ENCODE data around the gene KHSRP.
A peak's percentile ranks its signal among the peaks of the same experiment; 100 is the strongest.

The KHSRP gene

DNA sequence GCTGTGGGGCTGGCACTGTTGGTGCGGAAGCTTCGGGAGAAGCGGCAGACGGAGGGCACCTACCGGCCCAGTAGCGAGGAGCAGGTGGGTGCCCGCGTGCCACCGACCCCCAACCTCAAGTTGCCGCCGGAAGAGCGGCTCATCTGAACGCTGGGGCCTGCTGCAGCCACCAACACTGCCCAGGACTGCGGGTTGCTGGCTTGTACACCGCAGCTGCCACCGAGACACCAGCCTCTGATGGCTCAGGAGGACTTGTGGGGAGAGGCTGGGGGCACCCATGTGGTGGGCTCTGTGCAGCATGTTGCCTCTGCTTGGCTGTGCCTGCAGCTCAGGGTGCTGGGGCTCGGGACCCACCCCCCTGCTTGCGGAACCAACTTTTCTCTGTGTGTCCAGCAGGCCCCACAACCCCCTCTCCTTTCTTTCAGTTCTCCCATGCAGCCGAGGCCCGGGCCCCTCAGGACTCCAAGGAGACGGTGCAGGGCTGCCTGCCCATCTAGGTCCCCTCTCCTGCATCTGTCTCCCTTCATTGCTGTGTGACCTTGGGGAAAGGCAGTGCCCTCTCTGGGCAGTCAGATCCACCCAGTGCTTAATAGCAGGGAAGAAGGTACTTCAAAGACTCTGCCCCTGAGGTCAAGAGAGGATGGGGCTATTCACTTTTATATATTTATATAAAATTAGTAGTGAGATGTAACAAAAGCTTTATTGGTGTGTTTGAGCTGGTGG is 42.1 kb upstream of the KHSRP start:
- no peak overlapping the region for H3K4me3 ChIP-seq (ENCODE audit: control insufficient read depth, low read depth, low read length)
- no peak for DNase-seq (ENCODE audit: low read depth)
- TF ChIP-seq CTCF (IDR thresholded peaks at IDR 0.05; ENCODE audit: control insufficient read depth, insufficient read depth, low read depth, low read length, missing control alignments), result no peak

DNA sequence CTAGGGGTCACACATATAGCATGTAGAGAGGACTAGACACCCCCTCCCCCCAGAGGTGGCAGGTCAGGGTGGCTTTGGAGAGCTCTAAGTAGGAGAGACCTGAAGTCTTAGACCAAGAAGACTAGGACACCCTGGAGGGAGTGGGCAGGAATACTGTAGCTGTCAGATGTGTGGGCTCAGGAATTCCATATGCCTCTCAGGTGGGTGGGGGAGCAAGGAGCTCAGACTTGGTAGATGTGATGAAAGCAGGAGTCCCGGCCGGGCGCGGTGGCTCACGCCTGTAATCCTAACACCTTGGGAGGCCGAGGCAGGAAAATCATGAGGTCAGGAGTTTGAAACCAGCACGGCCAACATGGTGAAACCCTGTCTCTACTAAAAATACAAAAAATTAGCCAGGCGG is 41.1 kb upstream of the KHSRP start:
- DNase-seq (ENCODE audit: low read depth), result no peak
- H3K4me3 ChIP-seq (ENCODE audit: control insufficient read depth, low read depth, low read length), result no peak overlapping the region
- TF ChIP-seq CTCF (IDR thresholded peaks at IDR 0.05; ENCODE audit: control insufficient read depth, insufficient read depth, low read depth, low read length, missing control alignments), result no peak

DNA sequence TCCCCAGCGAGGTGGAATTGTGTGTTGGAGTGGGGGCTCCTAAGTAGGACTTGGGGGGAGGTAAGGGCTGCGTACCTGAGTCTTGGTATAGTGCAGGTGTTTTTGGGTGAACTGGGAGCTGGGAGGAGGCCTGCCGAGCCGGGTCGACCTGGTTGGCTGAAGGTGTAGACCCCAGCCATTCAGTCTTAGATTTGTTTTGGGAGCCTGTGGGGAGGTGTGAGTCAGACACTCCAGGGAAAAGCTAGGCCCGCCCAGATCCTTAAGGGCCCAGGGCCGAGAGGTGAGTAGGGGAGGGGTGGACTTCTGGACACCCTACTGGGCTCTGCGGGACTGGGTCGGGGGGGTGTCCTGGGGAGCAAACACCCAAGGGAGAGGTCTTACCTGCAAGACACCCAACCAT is 40.4 kb upstream of the KHSRP start:
- no peak for TF ChIP-seq CTCF (IDR thresholded peaks at IDR 0.05; ENCODE audit: control insufficient read depth, insufficient read depth, low read depth, low read length, missing control alignments)
- DNase-seq (ENCODE audit: low read depth), result no peak
- no peak overlapping the region for H3K4me3 ChIP-seq (ENCODE audit: control insufficient read depth, low read depth, low read length)

GRCh38 chr19:6464070-6464873 is 39.7 kb upstream of the KHSRP start, which contains the start of gene CRB3:
Gene CRB3 (plus strand): TSS chr19:6464271. CDS start chr19:6464702, 431 bp downstream.
- H3K4me3 ChIP-seq (ENCODE audit: control insufficient read depth, low read depth, low read length), result no peak within 1 kb of the TSS
- DNase-seq (ENCODE audit: low read depth), result no peak
- no peak for TF ChIP-seq CTCF (IDR thresholded peaks at IDR 0.05; ENCODE audit: control insufficient read depth, insufficient read depth, low read depth, low read length, missing control alignments)

GRCh38 chr19:6460099-6460884 is 35.7 kb upstream of the KHSRP start:
- H3K4me3 ChIP-seq (ENCODE audit: control insufficient read depth, low read depth, low read length), result peak overlapping the region; percentile 70
- TF ChIP-seq CTCF (IDR thresholded peaks at IDR 0.05; ENCODE audit: control insufficient read depth, insufficient read depth, low read depth, low read length, missing control alignments), result peak; percentile 41
- peak; percentile 89 for DNase-seq (ENCODE audit: low read depth)

All from AG09309 (cell line).